GM18505 (cell line): ENCODE results near the gene FOXE3.

Experiments
- ATAC-seq: cut with Tn5 transposase; IDR thresholded peaks from one replicate; pipeline ENCODE4 v1.9.1; 2021; ENCODE audit not compliant: unreplicated experiment
- POLR2A ChIP-seq: IDR thresholded peaks from 4 replicates; pipeline ENCODE4 v1.6.1; 2011; ENCODE audit warnings: borderline replicate concordance; ENCODE audit not compliant: insufficient read depth, insufficient read length; ENCODE audit errors: extremely low read depth

The FOXE3 gene

GRCh38 chr1:47417170-47418044 is 1.3 kb downstream of the FOXE3 start:
- ATAC-seq = no peak
- TF ChIP-seq POLR2A = no peak

- no peak for ATAC-seq
- no peak for TF ChIP-seq POLR2A
Observed at GRCh38 chr1:47418122-47418521, 2.0 kb downstream of the FOXE3 start.

GRCh38 chr1:47418681-47419325 is 2.7 kb downstream of the FOXE3 start:
- ATAC-seq = no peak
- TF ChIP-seq POLR2A = no peak

- ATAC-seq = no peak
- TF ChIP-seq POLR2A = no peak
Observed at GRCh38 chr1:47420547-47420946, 4.5 kb downstream of the FOXE3 start.

GRCh38 chr1:47423872-47424271 is 7.8 kb downstream of the FOXE3 start:
- no peak for ATAC-seq
- no peak for TF ChIP-seq POLR2A

- no peak for ATAC-seq
- no peak for TF ChIP-seq POLR2A
Observed at GRCh38 chr1:47424336-47424982, 8.4 kb downstream of the FOXE3 start.

GRCh38 chr1:47431534-47431933 is 15.4 kb downstream of the FOXE3 start:
- no peak for ATAC-seq
- TF ChIP-seq POLR2A = no peak

- TF ChIP-seq POLR2A = no peak
- no peak for ATAC-seq
Observed at GRCh38 chr1:47432071-47433036, 16.3 kb downstream of the FOXE3 start.

GRCh38 chr1:47433037-47433421 is 16.9 kb downstream of the FOXE3 start:
- ATAC-seq = no peak
- TF ChIP-seq POLR2A = no peak

GRCh38 chr1:47433477-47434050 is 17.5 kb downstream of the FOXE3 start:
- no peak for TF ChIP-seq POLR2A
- ATAC-seq = no peak

- TF ChIP-seq POLR2A = no peak
- ATAC-seq = no peak
Observed at GRCh38 chr1:47434051-47434842, 18.2 kb downstream of the FOXE3 start.
